Left hindlimb (tissue), 1 donor: ENCODE results near the gene TRIP6.
"Not testable (repeated sequence)": the region's sequence is repeated elsewhere in the genome, so short reads cannot be mapped to it uniquely, and the experiment has no call there.

Experiments used
- DNase-seq: peaks from one replicate; pipeline ENCODE4 v3.0.0-alpha.2; 2018

Gene TRIP6

GRCh38 chr7:100891568-100892247 is 24.5 kb downstream of the TRIP6 start:
- no peak for DNase-seq

- DNase-seq = no peak
Measured at GRCh38 chr7:100892364-100893317, 25.5 kb downstream of the TRIP6 start.

- no peak for DNase-seq
Measured at GRCh38 chr7:100893318-100893895, 26.2 kb downstream of the TRIP6 start.

- peak; percentile 40 for DNase-seq
Measured at GRCh38 chr7:100893910-100894721, 26.9 kb downstream of the TRIP6 start.

GRCh38 chr7:100894860-100895700 is 27.9 kb downstream of the TRIP6 start:
- peak; percentile 73 for DNase-seq

- no peak for DNase-seq
Measured at GRCh38 chr7:100895701-100895955, 28.4 kb downstream of the TRIP6 start, which contains the start of gene ACHE. TSS of gene ACHE (minus strand) at chr7:100895888. CDS start at chr7:100894232, 1,656 bp downstream.

GRCh38 chr7:100895956-100896731 is 29.0 kb downstream of the TRIP6 start:
- peak; percentile 48 for DNase-seq

GRCh38 chr7:100896732-100897608 is 29.8 kb downstream of the TRIP6 start:
- peak; percentile 62 for DNase-seq

GRCh38 chr7:100897772-100898454 is 30.7 kb downstream of the TRIP6 start:
- no peak for DNase-seq

- DNase-seq = no peak
Measured at GRCh38 chr7:100899432-100899831, 32.2 kb downstream of the TRIP6 start.

GRCh38 chr7:100900978-100901377 is 33.8 kb downstream of the TRIP6 start:
- DNase-seq = no peak

- no peak for DNase-seq
Measured at GRCh38 chr7:100901921-100902332, 34.7 kb downstream of the TRIP6 start.

GRCh38 chr7:100902638-100903037 is 35.5 kb downstream of the TRIP6 start:
- DNase-seq = no peak

GRCh38 chr7:100908512-100908911 is 41.3 kb downstream of the TRIP6 start:
- DNase-seq = no peak

- not testable (repeated sequence) for DNase-seq
Measured at GRCh38 chr7:100910443-100910842, 43.3 kb downstream of the TRIP6 start.

- DNase-seq = no peak
Measured at GRCh38 chr7:100911484-100911883, 44.3 kb downstream of the TRIP6 start.

- no peak for DNase-seq
Measured at GRCh38 chr7:100914208-100914878, 47.2 kb downstream of the TRIP6 start.

- DNase-seq = no peak
Measured at GRCh38 chr7:100914879-100915447, 47.8 kb downstream of the TRIP6 start.
